Stimulated activated naive CD4-positive, alpha-beta T cell treated with Interleukin-2 at 50 U/mL for 16 hours (primary cell): ENCODE results near the gene YBX1.
"Not testable (repeated sequence)": the region's sequence is repeated elsewhere in the genome, so short reads cannot be mapped to it uniquely, and the experiment has no call there.

Experiments
- DNase-seq: peaks from one replicate; lab custom pipeline; 2025; lab: John Stamatoyannopoulos, UW

YBX1 gene

DNA sequence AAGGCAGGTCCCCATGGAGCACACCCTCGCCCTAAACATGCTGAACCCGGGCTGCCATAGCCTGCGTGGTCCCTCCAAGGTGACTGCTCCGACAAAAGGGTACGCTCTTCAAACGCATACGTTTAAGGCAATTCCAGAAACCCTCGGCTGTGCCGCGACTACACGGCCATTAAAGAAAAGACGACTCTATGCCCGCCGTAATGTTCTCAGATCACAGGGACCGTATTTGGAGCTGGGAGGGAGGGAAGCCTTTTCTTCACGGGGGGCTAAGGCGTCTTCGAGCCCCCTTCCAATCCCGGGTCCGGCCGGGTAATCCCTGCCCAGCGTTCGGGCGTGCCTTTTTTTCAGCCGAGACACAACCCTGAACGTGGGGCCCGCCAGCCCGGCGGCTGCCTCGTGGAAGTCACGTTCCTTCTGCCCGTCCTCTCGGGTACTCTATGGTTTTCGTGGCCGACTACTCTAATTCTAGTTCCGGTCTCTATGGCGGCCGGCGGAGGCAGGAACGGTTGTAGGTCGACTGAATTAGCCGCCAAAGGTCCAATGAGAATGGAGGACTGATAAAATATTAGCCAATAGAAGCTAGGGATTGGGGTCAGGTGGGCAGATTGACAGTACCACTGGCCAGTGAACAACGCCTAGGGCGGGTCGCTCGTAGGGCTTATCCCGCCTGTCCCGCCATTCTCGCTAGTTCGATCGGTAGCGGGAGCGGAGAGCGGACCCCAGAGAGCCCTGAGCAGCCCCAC is at the start of gene YBX1:
YBX1 (plus strand) TSS at position 678 of the 743 bp plus-strand sequence. CDS start 148 bp downstream, outside the sequence.
- peak; percentile 94 for DNase-seq

- no peak for DNase-seq
Measured at GRCh38 chr1:42639116-42639515, 43.1 kb upstream of the YBX1 start.

- no peak for DNase-seq
Measured at GRCh38 chr1:42646056-42646455, 36.2 kb upstream of the YBX1 start.

DNA sequence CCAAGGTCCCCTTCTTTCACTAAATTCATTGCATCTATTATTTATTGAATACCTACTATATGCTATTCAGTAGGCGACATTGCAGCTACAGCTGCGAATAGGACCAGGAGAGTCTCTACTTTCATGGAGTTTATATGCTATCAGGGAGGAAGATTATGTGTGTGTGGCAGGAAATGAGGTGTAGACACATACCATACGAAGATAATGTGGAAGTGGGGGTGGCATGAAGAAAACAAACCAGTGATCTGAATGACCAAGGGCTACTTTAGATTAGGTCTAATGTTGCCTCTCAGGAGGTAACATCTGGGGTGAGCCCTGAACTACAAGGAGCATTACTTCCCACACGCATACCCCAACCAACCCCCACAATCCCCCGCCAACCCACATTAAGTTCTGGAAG is 25.0 kb upstream of the YBX1 start:
- no peak for DNase-seq

- DNase-seq = peak; percentile 96
Measured at GRCh38 chr1:42657981-42658876, 24.0 kb upstream of the YBX1 start, which contains the start of gene PPIH. PPIH (plus strand) TSS chr1:42658423; CDS start chr1:42658447, 24 bp downstream.

DNA sequence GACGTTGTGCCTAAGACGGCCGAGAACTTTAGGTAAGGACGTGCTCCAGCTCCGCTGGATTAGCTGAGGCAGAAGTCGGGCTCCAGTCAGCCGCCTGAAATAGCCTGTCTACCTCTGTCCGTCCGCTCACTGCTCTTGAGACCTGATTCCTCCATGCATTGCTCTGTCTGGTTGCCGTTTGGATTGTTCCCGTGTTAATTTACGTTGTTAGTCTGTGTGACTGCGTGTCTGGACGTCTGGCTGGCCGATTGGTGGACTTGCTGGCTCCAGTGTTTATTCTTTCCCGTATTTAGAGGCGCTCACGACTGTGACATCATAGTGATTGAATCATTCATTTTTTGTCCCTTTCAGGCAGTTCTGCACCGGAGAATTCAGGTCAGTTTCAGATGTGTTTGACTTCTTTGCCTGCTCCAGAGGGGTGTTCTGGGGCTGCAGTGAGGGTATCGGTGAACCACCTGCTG is 23.3 kb upstream of the YBX1 start:
- DNase-seq = no peak

- no peak for DNase-seq
Measured at GRCh38 chr1:42660907-42661500, 21.2 kb upstream of the YBX1 start.

- DNase-seq = no peak
Measured at GRCh38 chr1:42669936-42670335, 12.3 kb upstream of the YBX1 start.

DNA sequence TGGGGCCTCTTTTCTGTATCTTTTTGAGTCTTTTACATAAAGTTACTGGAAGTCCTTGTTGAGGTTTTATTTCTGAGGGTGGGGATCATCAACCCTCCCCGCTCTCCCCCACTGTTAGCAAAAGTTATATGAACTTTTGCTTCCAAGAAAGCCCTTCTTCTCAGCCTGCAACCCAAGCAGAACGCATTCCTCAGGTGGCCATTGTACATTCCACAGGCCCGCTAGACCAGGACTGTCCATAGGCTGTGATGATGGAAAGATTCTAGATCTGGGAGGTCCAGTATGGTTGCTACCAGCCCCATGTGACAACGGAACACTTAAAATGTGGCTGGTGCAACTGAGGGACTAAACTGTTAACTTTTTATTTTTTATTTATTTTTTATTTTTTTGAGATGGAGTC is 11.8 kb upstream of the YBX1 start:
- DNase-seq = no peak

DNA sequence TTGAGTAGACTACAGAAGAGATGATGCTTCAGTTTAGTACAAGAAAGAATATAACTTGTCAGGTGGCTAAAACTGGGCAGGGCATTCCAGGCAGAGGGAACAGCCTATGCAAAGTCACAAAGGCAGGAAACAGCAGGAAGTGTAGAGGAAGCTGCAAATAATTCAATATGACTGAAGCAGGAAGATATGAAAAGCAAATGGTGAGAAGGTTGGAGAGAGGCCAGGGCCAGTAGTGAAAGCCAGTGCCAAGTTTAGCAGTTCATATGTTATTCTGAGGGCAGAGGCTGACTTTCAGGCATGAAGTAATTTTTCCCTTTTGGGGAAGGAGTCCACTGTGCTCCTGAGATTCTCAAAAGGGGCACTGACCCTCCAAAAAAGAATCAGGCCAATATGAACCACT is 8.0 kb upstream of the YBX1 start:
- DNase-seq = no peak

GRCh38 chr1:42674682-42675081 is 7.5 kb upstream of the YBX1 start:
- no peak for DNase-seq

- no peak for DNase-seq
Measured at GRCh38 chr1:42675467-42675866, 6.8 kb upstream of the YBX1 start.

DNA sequence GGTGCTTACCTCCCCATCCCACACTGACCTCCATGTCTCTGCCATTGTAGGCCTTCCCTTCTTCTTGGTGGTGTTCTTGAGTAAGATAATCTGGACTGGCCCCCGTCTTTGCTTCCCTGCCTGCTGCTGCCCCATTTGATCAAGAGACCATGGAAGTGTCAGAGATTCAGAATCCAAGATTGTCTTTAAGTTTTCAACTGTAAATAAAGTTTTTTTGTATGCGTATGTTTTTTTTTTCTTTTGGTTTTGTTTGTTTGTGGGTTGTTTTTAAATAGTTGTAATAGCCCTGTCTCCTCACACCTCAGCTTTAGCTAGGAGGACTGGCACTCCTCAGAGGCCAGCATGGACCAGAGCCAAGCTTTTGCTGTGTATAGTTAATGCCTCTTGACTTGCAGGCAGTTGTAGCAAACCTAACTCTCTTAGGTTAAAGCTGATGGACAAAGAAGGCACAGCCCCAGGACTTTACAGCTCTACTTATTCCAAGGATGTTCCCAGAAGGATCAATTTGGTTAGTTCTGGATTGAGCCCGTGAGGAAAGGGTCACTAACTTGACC is 5.6 kb upstream of the YBX1 start:
- DNase-seq = no peak

DNA sequence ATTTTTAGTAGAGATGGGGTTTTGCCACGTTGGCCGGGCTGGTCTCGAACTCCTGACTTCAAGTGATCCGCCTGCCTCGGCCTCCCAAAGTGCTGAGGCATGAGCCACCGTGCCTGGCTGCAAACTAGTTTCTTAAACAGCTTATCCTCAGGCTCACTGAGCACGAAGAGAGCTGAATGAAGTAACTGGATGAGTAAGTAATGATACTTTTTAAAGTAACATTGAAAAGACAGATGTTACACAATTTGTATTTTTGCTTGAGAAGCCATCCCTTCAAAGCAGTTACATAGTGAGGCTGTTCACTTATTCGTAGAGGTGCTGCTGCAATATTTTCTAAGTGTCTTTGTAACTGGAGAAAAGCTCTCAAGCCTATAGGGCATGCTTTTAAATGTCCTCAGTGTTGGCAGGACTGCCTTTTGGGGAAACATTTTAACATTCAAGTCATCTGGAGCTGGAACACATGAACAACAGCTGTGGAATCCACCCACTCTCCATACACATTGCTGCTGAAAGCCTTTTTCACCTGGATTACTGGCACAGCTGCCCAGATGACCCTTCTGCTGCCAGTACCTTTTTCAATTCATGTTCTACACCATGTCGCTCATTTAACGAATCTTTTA is 2.7 kb upstream of the YBX1 start:
- DNase-seq = no peak

- DNase-seq = no peak
Measured at GRCh38 chr1:42680055-42680454, 2.2 kb upstream of the YBX1 start.

GRCh38 chr1:42680921-42681683 is 1.1 kb upstream of the YBX1 start:
- no peak for DNase-seq

- not testable (repeated sequence) for DNase-seq
Measured at GRCh38 chr1:42682484-42682738, 193 bp downstream of the YBX1 start.

GRCh38 chr1:42682739-42683531 is 717 bp downstream of the YBX1 start:
- peak; percentile 52 for DNase-seq

GRCh38 chr1:42684139-42684538 is 1.9 kb downstream of the YBX1 start:
- DNase-seq = no peak

DNA sequence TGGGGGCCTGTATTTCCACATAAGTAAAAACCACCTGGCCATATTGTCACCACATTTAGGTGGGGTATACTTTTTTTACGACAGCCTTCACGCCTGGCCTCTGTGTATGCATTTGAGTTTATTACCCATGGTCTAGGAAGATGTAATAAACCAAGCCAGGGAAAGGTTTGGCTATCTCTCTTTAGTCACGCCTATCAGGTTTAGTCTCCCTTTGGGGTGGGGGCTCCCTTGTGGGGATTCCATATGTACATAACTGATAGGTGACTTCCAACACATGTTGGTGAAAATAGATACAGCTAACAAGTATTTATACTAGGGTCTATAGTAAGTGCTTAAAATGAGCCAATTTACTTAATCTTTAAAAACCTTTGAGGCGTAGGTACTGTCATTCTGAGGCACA is 4.2 kb downstream of the YBX1 start:
- DNase-seq = no peak

- DNase-seq = no peak
Measured at GRCh38 chr1:42689912-42690311, 7.7 kb downstream of the YBX1 start.
